SKM-1 treated with dmso at 0.1 percent for 144 hours (cell line): ENCODE data around the gene TOM1L2.
"Not testable (repeated sequence)": the region's sequence is repeated elsewhere in the genome, so short reads cannot be mapped to it uniquely, and the experiment has no call there.

Experiments used
- DNase-seq: peaks from one replicate; lab custom pipeline; 2025; ENCODE audit not compliant: unreplicated experiment; lab: John Stamatoyannopoulos, UW

TOM1L2 gene

DNA sequence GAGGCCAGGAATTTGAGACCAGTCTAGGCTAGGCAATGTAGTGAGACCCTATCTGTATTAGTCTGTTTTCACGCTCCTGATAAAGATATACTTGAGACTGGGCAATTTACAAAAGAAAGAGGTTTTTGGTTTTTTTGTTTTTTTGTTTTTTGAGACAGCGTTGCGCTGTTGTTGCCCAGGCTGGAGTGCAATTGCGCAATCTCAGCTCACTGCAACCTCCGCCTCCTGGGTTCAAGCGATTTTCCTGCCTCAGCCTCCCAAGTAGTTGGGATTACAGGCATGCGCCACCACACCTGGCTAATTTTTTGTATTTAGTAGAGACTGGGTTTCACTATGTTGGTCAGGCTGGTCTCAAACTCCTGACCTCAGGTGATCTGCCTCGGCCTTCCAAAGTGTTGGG is 23.7 kb upstream of the TOM1L2 start:
- DNase-seq = not testable (repeated sequence)

DNA sequence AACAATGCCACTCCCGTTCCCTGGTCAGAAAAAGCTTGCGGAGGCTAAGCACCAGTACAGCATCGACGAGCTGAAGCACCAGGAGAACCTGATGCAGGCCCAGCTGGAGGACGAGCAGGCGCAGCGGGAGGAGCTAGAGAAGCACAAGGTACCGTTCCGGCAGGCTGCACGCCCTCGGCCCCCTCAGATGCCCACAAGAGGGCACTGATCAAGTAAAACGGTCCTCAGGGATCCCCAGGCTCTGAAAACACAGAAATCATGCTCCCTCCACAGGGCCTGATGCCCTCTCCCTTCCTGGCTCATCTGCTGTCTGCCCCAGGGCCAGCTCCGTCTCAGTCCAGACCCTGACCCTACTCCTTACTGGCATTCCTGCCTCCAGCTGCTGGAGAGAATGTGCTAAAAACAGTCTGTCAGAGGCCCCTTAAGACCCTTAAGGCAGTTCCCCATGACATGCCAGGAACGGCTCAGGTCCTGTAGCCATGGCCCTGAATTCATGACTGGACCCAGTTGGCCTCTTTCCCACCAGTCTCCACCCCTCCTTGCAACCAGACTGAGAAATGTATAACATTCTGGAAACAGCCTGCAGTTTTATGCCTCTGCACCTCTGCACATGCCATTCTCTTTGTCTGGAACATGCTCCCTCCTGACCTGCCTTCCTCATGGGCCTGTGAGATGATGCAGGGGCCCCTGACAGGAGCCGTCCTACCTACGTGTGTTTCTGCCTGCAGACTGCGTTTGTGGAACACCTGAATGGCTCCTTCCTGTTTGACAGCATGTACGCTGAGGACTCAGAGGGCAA is 22.3 kb upstream of the TOM1L2 start:
- DNase-seq = no peak

DNA sequence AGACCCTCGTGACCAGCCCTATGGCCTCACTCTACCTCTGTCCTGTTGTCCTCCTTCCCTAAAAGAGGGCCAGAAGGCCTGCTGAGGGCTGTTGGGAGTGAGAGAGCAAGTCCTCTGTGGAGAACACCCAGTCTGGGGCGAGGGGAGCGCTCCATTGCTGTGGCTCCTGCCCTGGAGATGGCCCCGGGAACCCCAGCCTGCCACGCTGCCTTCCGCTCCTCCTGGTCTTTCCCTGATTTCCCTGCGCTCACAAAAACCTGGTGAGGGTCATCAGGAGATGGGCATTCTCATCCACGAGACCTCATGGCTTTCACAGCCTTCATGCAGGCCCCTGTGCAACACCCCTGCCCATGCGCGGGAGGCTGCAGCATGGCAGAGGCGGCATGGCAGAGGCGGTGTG is 21.7 kb upstream of the TOM1L2 start:
- no peak for DNase-seq

DNA sequence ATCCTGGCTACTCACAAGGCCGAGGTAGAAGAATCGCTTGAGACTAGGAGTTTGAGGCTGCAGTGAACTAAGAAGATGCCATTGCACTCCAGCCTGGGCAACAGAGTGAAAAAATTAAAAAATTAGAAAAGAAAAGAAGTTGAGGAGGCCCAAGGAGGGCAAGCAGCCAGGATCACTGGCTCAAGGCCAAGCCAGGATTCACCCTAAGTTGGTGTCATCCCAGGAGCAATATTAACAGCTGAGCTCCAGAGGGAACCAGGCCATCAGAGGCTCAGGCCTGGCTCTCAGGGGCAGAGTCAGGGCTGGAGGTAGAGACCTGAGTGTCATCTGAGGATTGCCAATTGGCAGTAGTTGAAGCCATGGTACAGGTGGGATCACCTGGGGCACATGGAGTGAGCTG is 21.2 kb upstream of the TOM1L2 start:
- DNase-seq = no peak

DNA sequence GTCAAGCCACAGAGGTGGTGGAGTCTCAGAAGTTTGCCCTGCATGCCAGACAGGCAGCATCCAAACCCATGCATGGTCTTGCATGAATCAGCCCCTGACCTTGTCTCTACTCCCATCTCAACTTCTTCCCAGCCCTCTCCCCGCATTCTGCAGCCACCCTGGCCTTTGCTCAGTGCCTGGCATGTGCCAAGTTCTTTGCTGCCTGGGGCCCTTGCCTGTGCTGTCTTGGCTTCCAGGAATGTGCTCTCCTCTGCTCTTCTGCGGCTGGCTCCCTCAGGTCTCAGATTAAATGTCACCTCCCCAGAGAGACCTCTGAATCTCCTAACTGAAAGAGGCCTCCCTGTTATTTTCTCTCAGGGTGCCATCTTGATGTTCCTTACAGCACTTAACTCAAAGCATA is 18.1 kb upstream of the TOM1L2 start:
- no peak for DNase-seq

DNA sequence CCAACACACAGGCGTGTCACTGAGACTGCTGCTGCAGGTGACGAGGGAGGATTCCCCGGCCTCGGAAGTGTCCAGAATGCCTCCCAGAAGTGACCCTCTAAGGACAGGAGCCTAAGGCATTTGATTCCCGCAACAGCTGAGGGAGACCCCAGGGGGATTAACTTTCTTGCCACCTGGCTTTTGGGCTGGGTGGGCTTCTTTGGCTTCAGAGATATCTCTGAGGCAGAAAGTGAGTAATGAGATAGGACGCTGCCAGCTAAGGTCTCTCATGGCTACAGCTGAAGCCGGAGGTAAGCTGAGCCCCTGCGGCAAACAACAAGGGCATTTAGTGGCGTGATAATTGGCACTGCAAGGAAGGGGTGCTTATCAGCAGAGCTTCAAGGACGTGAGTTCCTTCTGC is 17.4 kb upstream of the TOM1L2 start:
- no peak for DNase-seq

DNA sequence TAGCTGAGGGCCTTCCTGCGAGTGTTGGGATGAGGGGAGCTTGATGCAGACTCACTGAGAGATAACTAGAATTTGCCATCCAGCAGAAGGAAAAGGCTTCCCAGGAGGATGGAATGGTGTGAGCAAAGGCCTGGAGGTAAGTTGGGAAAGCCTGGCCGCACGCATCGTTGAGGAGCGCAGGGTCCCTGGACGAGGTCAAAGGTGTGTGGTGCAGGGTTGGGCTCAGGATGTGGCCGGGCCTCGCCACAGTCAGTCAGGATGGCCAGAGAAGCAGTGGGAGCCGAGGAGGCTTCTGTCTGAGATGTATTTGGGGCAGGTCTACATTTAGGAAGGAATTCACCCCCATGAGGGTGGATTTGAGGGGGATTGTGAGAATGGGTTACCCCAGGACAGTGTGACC is 16.9 kb upstream of the TOM1L2 start:
- DNase-seq = no peak

DNA sequence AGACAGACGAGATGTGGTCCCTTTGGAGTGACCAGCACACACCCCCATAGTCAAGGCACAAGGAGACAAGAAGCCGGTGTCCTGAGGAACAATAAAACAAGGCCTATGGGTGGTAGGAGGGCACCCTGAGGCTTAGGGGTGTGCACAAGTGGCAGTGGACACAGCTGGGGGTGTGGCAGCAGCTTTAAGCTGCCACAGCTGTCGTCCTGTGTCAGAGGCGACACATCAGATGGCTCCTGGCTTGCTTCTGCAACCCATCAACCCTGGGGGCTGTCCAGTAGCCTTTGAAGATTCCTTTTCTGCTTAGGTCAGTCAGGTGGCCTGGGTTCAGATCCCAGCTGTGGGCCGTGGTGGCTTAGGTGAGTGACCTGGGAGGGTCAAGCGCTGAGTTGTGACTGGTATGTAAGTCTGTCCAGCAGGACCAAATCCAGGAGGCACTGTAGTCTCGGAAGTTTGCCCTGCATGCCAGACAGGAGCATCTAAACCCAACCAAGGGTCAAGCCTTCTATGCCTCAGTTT is 16.3 kb upstream of the TOM1L2 start:
- DNase-seq = no peak

DNA sequence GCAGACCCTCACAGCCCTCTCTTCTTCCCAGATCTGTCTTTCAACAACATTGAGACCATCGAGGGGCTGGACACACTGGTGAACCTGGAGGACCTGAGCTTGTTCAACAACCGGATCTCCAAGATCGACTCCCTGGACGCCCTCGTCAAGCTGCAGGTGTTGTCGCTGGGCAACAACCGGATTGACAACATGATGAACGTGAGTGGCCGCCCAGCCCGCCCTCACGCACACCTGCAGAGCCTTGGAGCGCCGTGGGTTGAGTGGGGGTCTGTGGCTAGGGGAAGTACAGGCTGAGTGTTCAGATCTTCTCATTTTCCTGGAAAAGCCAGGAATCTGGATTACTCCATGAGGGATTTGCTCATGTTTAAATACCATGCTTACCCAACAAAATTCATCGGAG is 15.7 kb upstream of the TOM1L2 start:
- DNase-seq = no peak

DNA sequence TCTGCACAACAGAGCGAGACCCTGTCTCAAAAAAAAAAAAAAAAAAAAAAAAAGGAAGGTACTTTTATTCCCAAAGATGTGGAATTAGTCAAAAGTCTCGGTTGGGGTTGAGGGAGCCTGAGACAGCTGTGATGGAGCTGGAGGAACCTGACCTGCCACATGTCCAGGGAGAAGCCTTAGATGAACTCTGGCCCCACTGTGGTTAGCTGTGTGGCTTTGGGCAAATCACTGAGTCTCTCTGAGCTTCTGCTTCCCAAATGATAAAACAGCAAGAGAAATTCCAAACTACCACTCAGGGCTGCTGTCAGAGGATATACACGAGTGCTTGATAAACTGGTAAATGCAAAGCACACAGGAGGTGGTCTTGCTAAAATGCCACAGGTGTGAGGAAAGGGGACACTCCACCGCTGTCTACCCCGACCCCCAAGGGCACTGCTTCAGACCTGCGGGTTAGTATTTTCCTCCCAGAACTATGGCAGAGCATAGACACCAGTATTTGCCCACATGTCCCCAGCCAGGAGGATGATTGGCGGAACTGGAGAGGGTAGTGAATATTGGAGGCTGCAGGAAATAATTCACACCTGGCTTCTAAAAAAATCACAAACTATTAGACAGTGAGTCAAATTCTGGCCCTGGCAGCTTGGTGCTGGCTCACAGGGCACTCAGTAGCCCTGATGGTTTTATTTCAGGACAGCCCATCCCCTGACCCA is 15.1 kb upstream of the TOM1L2 start:
- no peak for DNase-seq

DNA sequence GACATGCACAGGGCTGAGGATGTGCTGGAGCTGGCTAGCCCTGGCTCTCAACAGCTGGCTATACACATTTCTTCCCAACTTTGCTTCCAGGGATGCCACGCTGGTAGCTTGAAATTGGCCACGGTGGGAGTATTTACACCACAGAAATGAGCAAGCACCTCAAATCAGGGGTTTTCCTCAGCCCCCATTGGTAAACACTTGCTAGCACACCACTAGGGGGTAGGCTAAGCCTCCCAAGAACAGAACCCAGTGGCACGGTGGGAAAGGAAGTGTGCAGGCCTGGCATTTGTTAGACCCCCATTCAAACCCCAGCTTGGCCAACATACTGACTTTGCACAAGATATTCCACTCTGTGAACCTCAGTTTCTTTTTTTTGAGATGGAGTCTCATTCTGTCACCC is 13.4 kb upstream of the TOM1L2 start:
- no peak for DNase-seq

DNA sequence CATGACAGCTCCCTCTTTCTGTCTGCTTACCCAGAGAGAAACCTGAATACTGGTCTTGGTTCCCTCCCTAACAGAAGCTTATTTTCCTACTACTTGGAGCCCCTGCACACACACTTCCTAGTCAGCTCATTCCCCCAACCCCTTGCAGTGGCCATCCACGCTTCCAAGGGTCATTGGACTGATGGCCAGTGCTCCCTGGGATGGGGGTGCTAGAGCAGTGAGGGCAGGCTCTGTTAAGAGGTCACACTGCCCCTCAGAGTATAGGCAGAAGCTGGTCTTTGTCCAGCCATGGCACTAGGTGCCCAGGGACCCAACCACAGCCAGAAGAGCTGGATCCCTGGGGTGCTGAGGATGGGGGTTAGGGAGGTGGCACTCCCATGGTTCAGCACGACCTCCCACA is 13.0 kb upstream of the TOM1L2 start:
- no peak for DNase-seq

DNA sequence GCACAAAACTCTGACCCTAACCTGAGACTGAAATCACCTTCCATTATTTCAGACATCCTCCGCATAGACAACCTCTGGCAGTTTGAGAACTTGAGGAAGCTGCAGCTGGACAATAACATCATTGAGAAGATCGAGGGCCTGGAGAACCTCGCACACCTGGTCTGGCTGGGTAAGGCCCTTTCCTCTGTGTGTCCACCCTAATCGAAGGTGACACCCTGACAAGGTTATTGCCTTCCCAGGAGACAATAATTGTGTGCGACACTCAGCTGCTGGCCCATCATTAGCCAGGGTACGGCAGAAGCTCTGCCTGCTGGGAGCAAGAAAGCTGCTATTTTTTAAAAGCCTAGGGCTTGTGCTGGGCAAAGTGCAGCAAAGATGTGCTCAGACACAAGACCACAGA is 11.6 kb upstream of the TOM1L2 start:
- no peak for DNase-seq

DNA sequence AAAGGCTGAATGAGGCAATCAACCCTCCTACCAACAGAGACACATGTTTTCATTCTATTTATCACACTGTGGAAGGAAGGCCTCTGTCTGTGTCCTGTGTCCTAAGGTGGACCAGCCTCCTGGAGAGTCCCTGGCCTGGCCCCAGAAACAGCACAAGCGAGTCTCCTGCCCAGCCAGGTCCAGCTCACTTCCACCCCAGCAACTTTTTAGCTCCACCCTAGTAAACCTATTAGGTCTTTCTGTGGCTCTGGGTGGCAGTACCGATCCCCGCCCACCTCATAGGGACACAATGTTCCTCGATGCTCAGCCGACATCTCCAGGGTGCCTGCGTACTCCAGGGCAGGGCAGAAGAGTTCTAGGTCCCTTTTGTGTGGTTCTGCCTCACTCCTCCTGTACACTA is 11.2 kb upstream of the TOM1L2 start:
- DNase-seq = no peak

DNA sequence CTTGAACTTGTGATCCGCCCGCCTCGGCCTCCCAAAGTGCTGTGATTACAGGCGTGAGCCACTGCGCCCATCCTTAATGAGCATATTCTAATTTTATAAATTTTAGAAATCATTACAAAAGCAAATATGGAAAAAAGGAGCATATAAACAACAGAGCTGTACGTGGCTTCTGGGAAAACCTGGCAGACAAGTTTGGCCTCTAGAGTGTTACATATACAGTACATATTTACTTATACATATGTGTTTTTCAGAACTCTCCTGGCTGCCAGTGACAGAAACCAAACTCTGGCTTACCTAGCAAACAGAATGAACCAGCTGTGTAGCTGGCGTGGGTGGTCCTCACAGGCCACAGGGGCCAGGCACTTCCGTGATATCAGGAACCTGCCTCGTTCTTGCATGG is 10.6 kb upstream of the TOM1L2 start:
- DNase-seq = no peak

DNA sequence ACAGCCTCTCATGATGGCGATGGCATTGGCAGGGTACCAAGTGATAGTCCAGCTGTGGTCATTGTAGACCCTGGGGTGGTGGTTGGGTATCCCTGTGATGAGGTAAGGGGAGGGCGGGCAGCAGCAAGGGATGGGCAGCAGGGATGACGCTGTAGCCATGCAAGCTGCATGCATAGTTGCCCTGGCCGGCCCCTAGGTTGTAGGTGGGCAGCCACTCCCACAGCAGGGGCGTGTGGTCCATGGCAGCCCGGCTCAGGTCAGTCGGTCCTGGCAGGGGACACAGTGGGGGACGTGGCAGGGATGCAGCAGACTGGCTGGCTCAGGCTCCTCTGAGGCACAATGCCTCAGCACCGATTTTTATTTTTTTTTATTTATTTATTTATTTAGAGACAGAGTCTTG is 9.1 kb upstream of the TOM1L2 start:
- no peak for DNase-seq

DNA sequence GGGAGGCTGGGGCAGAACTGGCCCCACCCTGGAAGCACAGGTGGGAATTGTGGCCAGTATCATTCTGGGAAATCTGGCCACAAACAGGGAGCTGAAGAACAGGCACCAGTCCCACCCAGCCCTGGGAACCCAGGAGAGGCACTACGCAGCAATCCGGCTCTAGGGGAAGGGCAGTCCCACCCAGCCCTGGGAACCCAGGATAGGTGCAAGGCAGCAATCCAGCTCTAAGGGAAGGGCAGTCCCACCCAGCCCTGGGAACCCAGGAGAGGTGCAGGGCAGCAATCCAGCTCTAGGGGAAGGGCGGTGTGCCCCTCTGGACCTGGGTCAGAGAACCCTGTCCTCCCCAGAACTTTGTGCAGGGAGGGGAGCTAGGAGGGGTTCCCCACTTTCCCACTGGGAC is 7.6 kb upstream of the TOM1L2 start:
- DNase-seq = no peak

DNA sequence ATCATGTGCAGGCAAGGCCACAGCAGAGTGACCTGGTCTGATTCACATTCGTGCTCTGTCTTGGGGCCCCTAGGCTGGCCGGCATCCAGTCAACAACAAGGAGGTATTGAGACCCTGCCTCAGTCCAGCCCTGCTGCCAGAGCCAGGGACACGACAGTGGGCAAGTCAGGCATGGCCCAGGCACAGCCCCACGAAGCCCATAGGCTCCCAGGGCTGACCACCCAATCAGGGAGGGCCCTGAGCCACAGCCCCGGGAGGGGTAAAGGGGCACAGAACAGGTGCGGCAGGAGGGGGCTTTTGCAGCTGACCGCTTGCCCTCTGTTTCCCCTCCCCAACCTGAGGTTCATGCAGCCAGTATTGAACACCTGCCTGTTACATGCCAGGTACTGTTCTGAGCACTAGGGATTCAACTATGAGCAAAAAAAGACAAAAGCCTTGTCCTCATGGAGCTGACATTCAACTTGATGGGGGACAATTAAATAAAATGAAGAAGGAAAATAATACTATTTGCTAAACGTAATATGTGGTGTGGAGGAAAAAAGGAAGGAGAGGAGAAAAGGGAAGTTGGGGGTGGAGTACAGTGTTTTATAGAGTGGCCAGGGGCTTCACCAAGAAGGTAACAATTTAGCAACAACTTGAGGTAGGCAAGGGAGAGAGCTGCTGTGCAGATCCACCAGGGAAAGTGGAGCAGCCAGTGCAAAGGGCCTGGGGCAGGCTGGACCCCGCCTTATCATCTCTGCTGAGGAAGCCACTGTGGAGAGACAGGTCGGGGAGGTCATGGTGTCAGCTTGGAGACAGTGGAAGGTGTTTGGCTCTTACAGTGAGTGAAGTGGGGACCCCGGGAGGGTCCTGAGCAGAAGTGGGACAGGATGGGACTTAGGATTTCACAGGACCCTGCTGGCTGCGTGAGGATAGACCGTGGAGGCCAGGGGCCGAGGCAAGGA is 6.6 kb upstream of the TOM1L2 start:
- peak; percentile 73 for DNase-seq

DNA sequence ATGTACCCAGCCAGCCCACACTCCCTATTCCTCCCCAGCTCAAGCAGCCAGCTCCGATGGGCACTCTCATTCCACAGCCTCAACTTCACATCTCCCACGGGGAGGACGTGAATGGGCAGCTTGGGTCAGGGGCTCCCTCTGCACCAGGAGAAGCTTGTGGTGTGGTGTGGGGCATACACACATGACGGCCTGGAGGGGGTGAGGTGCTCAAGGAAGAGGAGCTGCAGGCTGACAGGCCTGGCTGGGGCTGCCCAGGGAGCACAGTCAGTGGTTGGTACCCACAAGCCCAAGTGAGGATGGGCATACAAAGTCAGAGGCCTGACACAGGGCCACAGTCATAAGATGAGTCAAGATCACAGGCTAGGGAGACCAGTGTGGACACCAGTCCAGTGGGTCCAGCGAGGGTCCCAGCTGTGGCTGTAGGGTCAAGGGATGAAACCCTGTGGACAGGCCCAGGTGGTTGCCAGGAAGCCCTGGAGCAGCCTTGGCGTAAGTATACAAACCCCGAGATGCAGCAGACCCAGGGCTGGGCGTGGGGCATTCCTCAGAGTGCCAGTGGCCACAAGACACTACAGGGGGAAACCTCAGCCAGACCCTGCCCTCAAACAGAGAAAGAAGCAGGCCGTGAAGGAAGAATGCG is 4.9 kb upstream of the TOM1L2 start:
- no peak for DNase-seq

DNA sequence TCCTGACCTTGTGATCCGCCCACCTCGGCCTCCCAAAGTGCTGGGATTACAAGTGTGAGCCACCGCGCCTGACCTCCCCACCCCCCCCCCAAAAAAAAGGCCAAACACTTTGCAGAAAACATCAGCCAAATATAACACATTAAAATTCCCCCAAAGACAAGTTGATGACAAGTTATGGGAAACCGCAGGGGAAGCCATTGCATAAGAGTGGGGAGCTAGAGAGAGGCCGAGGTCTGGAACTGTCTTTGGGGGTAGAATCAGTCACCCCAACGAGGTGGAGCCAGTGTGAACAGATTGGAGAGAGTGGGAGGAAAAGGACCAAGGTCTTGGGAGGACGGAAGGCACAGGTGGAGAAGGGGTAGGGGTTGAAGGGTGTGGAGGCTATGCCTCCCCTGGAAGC is 3.2 kb upstream of the TOM1L2 start:
- peak; percentile 56 for DNase-seq

DNA sequence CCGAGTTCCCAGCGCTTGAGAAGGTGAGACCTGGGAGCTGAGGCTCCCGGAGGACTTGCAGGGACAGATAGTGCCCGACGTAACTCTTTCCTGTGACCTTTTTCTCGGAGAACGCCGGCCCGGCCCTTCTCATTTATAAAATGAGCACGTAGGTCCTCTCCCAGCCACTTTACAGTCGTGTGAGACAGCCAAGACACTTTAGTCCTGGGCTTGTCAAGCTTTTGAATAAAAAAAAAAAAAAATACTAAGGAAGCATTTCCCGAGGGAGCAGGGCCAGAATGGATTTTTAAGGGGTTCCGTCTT is 703 bp upstream of the TOM1L2 start:
- DNase-seq = no peak
